Nephron progenitor cell (in vitro differentiated cells): ENCODE results near the gene ZBTB46.

Experiments
- DNase-seq: peaks from one replicate; pipeline ENCODE4 v3.0.0; 2021
- H3K27ac Mint-ChIP-seq: 2 replicates; pipeline ENCODE4 v1.8.0; 2021; ENCODE audit warnings: mild to moderate bottlenecking, moderate library complexity, mixed read lengths
- H3K27me3 Mint-ChIP-seq: 2 replicates; pipeline ENCODE4 v1.8.0; 2021; ENCODE audit warnings: mild to moderate bottlenecking, low read depth, mixed read lengths; ENCODE audit not compliant: poor library complexity
- H3K36me3 Mint-ChIP-seq: 2 replicates; pipeline ENCODE4 v1.8.0; 2021; ENCODE audit warnings: low read depth, mixed read lengths
- H3K4me1 Mint-ChIP-seq: 2 replicates; pipeline ENCODE4 v1.8.0; 2021; ENCODE audit warnings: mixed read lengths
- H3K4me3 Mint-ChIP-seq: 2 replicates; pipeline ENCODE4 v1.8.0; 2021; ENCODE audit warnings: mild to moderate bottlenecking, moderate library complexity, mixed read lengths
- H3K9me3 Mint-ChIP-seq: 2 replicates; pipeline ENCODE4 v1.8.0; 2021; ENCODE audit warnings: mild to moderate bottlenecking, moderate library complexity, mixed read lengths
- CTCF ChIP-seq: fragments of 200-600 bp; sonication (generic); IDR thresholded peaks from 2 replicates; pipeline ENCODE4 v1.5.0; 2021; ENCODE audit warnings: antibody characterized with exemption

ZBTB46 gene

DNA sequence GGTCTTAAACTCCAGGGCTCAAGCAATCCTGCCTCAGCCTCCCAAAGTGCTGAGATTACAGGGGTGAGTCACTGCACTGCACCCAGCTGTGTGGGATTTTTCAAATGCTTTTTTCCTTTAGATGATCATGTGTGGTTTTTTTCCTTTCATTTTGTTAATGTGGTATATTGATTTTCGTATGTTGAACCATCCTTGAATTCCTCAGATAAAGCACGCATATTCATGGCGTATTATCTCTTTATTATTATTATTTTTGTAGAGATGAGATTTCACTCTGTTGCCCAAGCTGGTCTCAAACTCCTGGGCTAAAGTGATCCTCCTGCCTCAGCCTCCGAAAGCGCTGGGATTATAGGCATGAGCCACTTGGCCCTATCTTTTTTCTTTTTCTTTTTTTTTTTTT, 116.2 kb downstream of the ZBTB46 start:
- H3K27me3 Mint-ChIP-seq, result no peaks in the 10 kb centered on the region
- peaks cover 96% of the 10 kb centered on the region for H3K36me3 Mint-ChIP-seq
- H3K9me3 Mint-ChIP-seq, result peaks cover 84% of the 10 kb centered on the region
- H3K4me3 Mint-ChIP-seq, result no peak overlapping the region
- DNase-seq, result no peak
- TF ChIP-seq CTCF, result no peak
- no peak overlapping the region for H3K27ac Mint-ChIP-seq
- peaks cover 5% of the 10 kb centered on the region for H3K4me1 Mint-ChIP-seq

DNA sequence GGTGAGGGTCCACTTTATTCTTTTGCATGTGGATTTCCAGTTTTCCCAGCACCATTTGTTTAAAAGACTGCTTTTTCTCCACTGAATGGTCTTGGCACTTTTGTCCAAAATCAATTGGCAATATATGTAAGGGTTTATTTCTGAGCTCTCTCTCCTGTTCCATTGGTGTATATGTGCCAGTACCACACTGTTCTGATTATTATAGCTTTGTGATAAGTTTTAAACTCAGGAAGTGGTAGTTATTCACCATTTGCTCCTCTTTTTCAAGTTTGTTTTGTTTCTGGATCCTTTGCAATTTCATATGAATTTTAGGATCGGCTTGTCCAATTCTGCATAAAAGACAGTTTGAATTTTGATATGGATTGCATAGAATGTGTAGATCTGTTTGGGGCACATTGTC, 118.9 kb downstream of the ZBTB46 start:
- TF ChIP-seq CTCF, result no peak
- no peak for DNase-seq
- Mint-ChIP-seq H3K4me1 (peaks cover 15% of the 10 kb centered on the region), H3K36me3 (peaks cover 80% of the 10 kb centered on the region), H3K4me3 (no peak overlapping the region), H3K27me3 (no peaks in the 10 kb centered on the region), H3K27ac (no peak overlapping the region), H3K9me3 (peaks cover 63% of the 10 kb centered on the region)

DNA sequence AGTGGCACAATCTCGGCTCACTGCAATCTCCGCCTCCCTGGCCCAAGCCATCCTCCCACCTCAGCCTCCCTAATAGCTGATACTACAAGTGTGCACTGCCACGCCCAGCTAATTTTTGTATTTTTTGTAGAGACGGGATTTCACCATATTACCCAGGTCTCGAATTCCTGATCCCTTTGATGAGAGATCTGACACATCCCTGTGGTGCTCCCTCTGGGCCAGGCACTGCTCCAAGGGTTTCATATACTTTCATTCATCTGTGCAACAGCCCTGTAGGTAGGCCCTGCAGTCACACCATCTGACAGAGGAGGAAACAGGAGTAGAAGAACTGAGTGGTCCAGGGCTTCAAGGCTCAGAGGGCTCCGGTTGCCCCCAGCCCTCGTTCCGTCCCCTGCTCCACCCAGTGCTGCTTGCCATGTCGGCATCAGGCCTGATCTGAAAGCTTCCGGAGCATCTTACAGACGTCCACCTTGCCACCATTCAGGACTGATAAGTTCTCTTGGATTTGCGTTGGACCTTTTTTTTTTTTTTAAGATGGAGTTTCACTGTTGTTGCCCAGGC, 119.9 kb downstream of the ZBTB46 start:
- no peak for DNase-seq
- H3K27me3 Mint-ChIP-seq, result no peaks in the 10 kb centered on the region
- no peak overlapping the region for H3K27ac Mint-ChIP-seq

GRCh38 chr20:63709149-63709527, 121.9 kb downstream of the ZBTB46 start:
- DNase-seq, result no peak
- H3K27me3 Mint-ChIP-seq, result no peaks in the 10 kb centered on the region
- H3K36me3 Mint-ChIP-seq, result peaks cover 56% of the 10 kb centered on the region
- H3K4me3 Mint-ChIP-seq, result peak overlapping the region; percentile 87
- TF ChIP-seq CTCF, result no peak
- H3K9me3 Mint-ChIP-seq, result peaks cover 33% of the 10 kb centered on the region
- no peak overlapping the region for H3K27ac Mint-ChIP-seq
- peaks cover 23% of the 10 kb centered on the region for H3K4me1 Mint-ChIP-seq

More for the DNA sequence above, 119.9 kb downstream of the ZBTB46 start:
- peak overlapping the region; percentile 68 for H3K4me3 Mint-ChIP-seq
- peaks cover 52% of the 10 kb centered on the region for H3K9me3 Mint-ChIP-seq
- H3K4me1 Mint-ChIP-seq, result peaks cover 23% of the 10 kb centered on the region
- no peak for TF ChIP-seq CTCF
- peaks cover 70% of the 10 kb centered on the region for H3K36me3 Mint-ChIP-seq

- DNase-seq, result no peak
- H3K4me3 Mint-ChIP-seq, result peak overlapping the region; percentile 87
- H3K27ac Mint-ChIP-seq, result peak overlapping the region; percentile 77
- H3K4me1 Mint-ChIP-seq, result peaks cover 23% of the 10 kb centered on the region
- peaks cover 50% of the 10 kb centered on the region for H3K36me3 Mint-ChIP-seq
- peaks cover 27% of the 10 kb centered on the region for H3K9me3 Mint-ChIP-seq
- no peaks in the 10 kb centered on the region for H3K27me3 Mint-ChIP-seq
- TF ChIP-seq CTCF, result no peak
These were observed 122.5 kb downstream of the ZBTB46 start for GRCh38 chr20:63708301-63709148.
